Prostate gland (tissue), 2 donors: ENCODE data around the gene DHX58. TPM values are rescaled to one million over a fixed set of nuclear protein-coding genes. Genes with fewer than 3 reads are reported as not detected.
A peak's percentile ranks its signal among the peaks of the same experiment; 100 is the strongest.

Experiments used
- DNase-seq: peaks from one replicate; pipeline ENCODE4 v3.0.0-alpha.2; 2019; ENCODE audit warnings: low spot score
- H3K27ac ChIP-seq, 2 donors: fragments of 200-600 bp; sonication (generic); 2 replicates each; pipeline ENCODE4 v1.5.1; 2017 to 2019
- H3K27me3 ChIP-seq: fragments of 200-600 bp; sonication (generic); replicated peaks from 2 replicates; pipeline ENCODE4 v1.5.1; 2019; ENCODE audit not compliant: insufficient read depth
- H3K36me3 ChIP-seq, 2 donors: fragments of 200-600 bp; sonication (generic); 1 replicate in 1 of 2; 2 replicates in 1 of 2; pipeline versions ENCODE4 v1.5.1 to v1.8.1; 2017 to 2019
- H3K4me1 ChIP-seq: fragments of 200-600 bp; sonication (generic); replicated peaks from 2 replicates; pipeline ENCODE4 v1.5.1; 2019
- H3K4me3 ChIP-seq, 2 donors: fragments of 200-600 bp; sonication (generic); 2 replicates each; pipeline ENCODE4 v1.5.1; 2017 to 2019
- H3K9me3 ChIP-seq: fragments of 200-600 bp; sonication (generic); 2 replicates; pipeline ENCODE4 v1.5.1; 2017
- POLR2A ChIP-seq: fragments of 450-650 bp; IDR thresholded peaks from one replicate; pipeline ENCODE4 v1.6.1; 2016; ENCODE audit warnings: antibody characterized with exemption, mild to moderate bottlenecking
- POLR2AphosphoS5 ChIP-seq: sonication (generic); formaldehyde crosslinking; IDR thresholded peaks from one replicate; pipeline ENCODE4 v1.6.1; 2017; ENCODE audit warnings: antibody characterized with exemption
- WGBS: methylation state at CpG from one replicate; pipeline ENCODE4 v1.1.5; 2018; 5-methylcytosine and 5-hydroxymethylcytosine counted together
- intact Hi-C: fragments of 100-400 bp; cut with DNase I; formaldehyde crosslinking; loops from one replicate; pipeline ENCODE4 v1.14.2; 2022
- total RNA-seq, 2 donors: library from RNA; depleted of rRNA; stranded (reverse); fragments of >200 nt; gene quantifications; one replicate each; pipeline ENCODE4 v1.1.0, GENCODE V29; 2016
- TF ChIP-seq, protein P1 (sequence below), 4 experiments: fragments of 200-600 bp in 2 of 4; fragments of 450-650 bp in 2 of 4; sonication (generic) in 2 of 4; IDR thresholded peaks; 1 replicate in 3 of 4; 2 replicates in 1 of 4; pipeline ENCODE4 v1.5.1; 2016 to 2019; ENCODE audit warnings: antibody characterized with exemption in 4 of 4, mild to moderate bottlenecking in 2 of 4, moderate library complexity in 2 of 4

DHX58 gene
- total RNA-seq, 2 donors from 2014 or later: 26.7 to 38.6 TPM

DNA sequence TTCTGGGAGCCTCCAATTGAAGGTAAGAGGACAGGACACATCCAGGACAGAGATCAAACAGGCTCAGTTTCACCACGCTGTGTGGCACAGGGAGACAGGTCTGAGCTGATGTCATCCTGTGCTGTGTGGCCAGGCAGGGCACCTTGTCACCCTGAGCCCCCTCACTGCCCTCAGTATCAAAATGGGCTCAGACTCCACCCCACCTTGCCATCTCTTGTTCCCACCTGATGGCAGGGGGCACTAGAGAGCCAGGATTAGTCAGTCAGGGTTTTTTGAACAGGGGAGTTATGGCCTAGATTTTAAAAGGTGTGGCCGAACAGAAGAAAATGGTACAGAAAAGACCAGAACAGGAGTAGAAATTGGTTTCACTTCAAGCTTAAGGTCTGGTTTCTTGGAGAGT lies 6.0 kb upstream of the DHX58 start:
- no peaks in the 10 kb centered on the region for H3K4me1 ChIP-seq
- WGBS: 70% methylated on average over 2 of the region's 2 CpGs
- no peak overlapping the region for H3K27ac ChIP-seq
- no peaks in the 10 kb centered on the region for H3K36me3 ChIP-seq
- no peak overlapping the region for H3K4me3 ChIP-seq
- DNase-seq: no peak
- TF ChIP-seq POLR2AphosphoS5: no peak
- no peak for TF ChIP-seq POLR2A
- TF ChIP-seq, protein P1, sequence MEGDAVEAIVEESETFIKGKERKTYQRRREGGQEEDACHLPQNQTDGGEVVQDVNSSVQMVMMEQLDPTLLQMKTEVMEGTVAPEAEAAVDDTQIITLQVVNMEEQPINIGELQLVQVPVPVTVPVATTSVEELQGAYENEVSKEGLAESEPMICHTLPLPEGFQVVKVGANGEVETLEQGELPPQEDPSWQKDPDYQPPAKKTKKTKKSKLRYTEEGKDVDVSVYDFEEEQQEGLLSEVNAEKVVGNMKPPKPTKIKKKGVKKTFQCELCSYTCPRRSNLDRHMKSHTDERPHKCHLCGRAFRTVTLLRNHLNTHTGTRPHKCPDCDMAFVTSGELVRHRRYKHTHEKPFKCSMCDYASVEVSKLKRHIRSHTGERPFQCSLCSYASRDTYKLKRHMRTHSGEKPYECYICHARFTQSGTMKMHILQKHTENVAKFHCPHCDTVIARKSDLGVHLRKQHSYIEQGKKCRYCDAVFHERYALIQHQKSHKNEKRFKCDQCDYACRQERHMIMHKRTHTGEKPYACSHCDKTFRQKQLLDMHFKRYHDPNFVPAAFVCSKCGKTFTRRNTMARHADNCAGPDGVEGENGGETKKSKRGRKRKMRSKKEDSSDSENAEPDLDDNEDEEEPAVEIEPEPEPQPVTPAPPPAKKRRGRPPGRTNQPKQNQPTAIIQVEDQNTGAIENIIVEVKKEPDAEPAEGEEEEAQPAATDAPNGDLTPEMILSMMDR (IDR thresholded peaks at IDR 0.05): peak in 3 of 4 experiments; percentile 16 to 39 (median 31)
- H3K9me3 ChIP-seq: no peaks in the 10 kb centered on the region
- no peaks in the 10 kb centered on the region for H3K27me3 ChIP-seq
- intact Hi-C loops: loop anchor here (5.0 kb wide), 1 partner anchor 51 kb away; no protein-coding TSS in a partner anchor

DNA sequence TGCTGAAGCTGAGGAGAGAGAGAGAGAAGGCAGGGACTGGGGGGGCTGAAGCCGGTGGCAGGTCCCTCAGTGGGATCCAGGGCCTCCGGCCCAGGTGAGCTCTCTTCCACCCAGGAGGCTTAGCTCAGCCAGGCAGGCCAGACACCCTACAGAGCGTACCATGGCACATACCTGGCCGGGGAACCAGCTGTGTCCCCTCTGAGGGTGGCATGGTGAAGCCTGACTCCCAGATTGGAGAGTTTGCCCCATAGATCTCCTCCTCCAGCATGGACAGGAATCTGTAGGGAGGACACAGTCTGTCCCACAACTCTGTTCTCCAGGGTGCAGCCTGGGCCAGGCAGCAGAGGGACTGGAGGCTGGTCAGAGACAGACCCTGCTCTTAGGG lies 5.6 kb upstream of the DHX58 start:
- H3K27me3 ChIP-seq: no peaks in the 10 kb centered on the region
- no peak for DNase-seq
- no peak for TF ChIP-seq POLR2AphosphoS5
- no peak for TF ChIP-seq POLR2A
- TF ChIP-seq, protein P1 (IDR thresholded peaks at IDR 0.05): no peak
- intact Hi-C loops: loop anchor here (5.0 kb wide), 1 partner anchor 51 kb away; no protein-coding TSS in a partner anchor
- H3K4me3 ChIP-seq: no peak overlapping the region
- H3K27ac ChIP-seq: no peak overlapping the region
- no peaks in the 10 kb centered on the region for H3K9me3 ChIP-seq
- WGBS: 91% methylated on average over 4 of the region's 4 CpGs
- no peaks in the 10 kb centered on the region for H3K36me3 ChIP-seq
- H3K4me1 ChIP-seq: peaks cover 3% of the 10 kb centered on the region

DNA sequence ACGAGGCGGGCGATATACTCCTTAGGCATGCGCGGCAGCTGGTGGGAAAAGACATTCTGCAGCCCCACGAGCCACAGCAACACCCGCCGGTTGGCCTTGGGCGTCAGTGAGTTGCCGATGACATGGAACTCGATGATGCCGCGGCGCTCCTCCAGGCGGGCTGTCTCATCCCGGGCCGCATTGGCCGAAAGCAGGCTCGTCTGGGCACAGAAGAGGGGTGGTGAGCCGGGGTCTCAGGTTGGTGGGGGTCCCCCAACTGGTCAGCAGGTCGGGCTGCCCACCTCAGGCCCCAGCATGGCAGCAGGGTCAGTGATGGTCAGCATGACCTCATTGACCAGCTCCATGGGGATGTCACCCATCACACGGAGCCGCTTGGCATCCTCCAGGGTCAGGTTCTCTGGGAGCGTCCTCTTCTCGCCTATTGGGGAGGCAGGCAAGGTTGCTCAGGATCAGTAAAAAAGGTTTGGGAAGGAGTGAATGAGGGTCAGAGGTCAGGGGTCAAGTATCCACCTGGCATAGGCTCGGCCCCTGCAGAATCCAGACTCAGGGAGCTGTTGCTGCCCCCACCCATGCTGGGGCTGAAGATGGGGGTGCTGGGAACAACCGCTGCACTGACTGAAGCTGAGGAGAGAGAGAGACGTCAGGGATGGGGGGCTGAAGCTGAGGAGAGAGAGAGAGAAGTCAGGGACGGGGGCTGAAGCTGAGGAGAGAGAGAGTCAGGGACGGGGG lies 5.0 kb upstream of the DHX58 start:
- WGBS: 84% methylated on average over 29 of the region's 30 CpGs
- TF ChIP-seq POLR2AphosphoS5 (no peak), POLR2A (no peak)
- TF ChIP-seq, protein P1 (IDR thresholded peaks at IDR 0.05): no peak

DNA sequence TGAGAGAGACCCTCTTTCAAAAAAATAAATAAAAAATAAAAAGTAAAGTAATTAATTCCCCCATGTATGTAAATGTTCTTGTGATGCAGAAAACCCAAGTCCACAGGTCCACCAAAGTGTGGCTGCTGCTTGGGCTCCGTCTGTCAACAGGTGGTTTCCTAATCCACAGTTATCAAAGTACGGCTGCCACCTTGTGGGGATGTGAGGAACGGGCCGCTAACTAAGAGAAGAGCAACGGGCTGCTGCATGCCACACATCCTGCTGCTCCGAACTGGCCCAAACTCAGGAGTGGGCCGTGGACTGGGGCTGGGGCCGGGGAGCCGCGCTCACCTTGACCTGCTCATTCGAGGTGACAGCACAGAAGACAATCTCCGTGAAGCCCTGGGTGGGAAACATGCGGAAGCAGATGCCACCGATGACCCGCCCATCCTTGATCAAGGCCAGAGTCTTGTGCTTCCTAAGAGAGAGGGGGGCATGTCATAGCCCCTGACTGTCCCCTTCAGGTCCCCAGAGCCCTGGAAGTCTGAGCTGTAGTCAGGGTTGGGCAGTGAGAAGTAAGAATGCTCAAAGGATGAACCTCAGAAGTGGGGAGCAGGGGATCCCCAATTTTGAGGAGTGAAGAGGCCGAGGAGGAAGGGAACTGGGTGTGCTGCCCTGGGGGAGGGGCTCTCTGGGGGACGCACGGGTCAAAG lies 4.3 kb upstream of the DHX58 start:
- no peaks in the 10 kb centered on the region for H3K36me3 ChIP-seq
- peak; percentile 86 for DNase-seq
- no peak overlapping the region for H3K27ac ChIP-seq
- no peaks in the 10 kb centered on the region for H3K9me3 ChIP-seq
- intact Hi-C loops: loop anchor here (1.0 to 5.0 kb wide), 2 partner anchors 50 to 92 kb away; no protein-coding TSS in a partner anchor
- no peak overlapping the region for H3K4me3 ChIP-seq
- TF ChIP-seq POLR2AphosphoS5 (peak; percentile 59), POLR2A (no peak)
- TF ChIP-seq, protein P1 (IDR thresholded peaks at IDR 0.05): peak; percentile 81 to 94 (median 87)
- 36% methylated on average over 18 of the region's 18 CpGs for WGBS
- no peaks in the 10 kb centered on the region for H3K27me3 ChIP-seq
- H3K4me1 ChIP-seq: peaks cover 8% of the 10 kb centered on the region

More for the DNA sequence above, 5.0 kb upstream of the DHX58 start:
- no peak for DNase-seq
- Histone ChIP-seq H3K4me3 (no peak overlapping the region), H3K36me3 (no peaks in the 10 kb centered on the region), H3K4me1 (peaks cover 8% of the 10 kb centered on the region), H3K27me3 (no peaks in the 10 kb centered on the region), H3K9me3 (no peaks in the 10 kb centered on the region), H3K27ac (no peak overlapping the region)
- intact Hi-C loops: loop anchor here (5.0 kb wide), 1 partner anchor 50 kb away; no protein-coding TSS in a partner anchor
